T47D (cell line): ENCODE results near the gene CA6.
A peak's percentile ranks its signal among the peaks of the same experiment; 100 is the strongest.

Experiments
- DNase-seq, 2 experiments: peaks; one replicate each; pipeline versions ENCODE4 v3.0.0 to v3.0.0-alpha.2; 2011 to 2012; ENCODE audit warnings: low read depth in 1 of 2, low spot score in 1 of 2
- JUND ChIP-seq: IDR thresholded peaks from 2 replicates; pipeline ENCODE4 v1.6.1; 2012; ENCODE audit warnings: low read depth
- in situ Hi-C: cut with HindIII; loops from 2 replicates; pipeline ENCODE4 v1.10.0; 2016; ENCODE audit warnings: low sequenced_read_pairs, low pct_unique_long_range_greater_than_20kb

Gene CA6

GRCh38 chr1:8938232-8938999 lies 7.3 kb upstream of the CA6 start:
- no peak for DNase-seq
- in situ Hi-C loops, result no loop called here
- no peak for TF ChIP-seq JUND

GRCh38 chr1:8939000-8939265 lies 6.7 kb upstream of the CA6 start:
- in situ Hi-C loops, result no loop called here
- TF ChIP-seq JUND, result no peak
- no peak for DNase-seq

DNA sequence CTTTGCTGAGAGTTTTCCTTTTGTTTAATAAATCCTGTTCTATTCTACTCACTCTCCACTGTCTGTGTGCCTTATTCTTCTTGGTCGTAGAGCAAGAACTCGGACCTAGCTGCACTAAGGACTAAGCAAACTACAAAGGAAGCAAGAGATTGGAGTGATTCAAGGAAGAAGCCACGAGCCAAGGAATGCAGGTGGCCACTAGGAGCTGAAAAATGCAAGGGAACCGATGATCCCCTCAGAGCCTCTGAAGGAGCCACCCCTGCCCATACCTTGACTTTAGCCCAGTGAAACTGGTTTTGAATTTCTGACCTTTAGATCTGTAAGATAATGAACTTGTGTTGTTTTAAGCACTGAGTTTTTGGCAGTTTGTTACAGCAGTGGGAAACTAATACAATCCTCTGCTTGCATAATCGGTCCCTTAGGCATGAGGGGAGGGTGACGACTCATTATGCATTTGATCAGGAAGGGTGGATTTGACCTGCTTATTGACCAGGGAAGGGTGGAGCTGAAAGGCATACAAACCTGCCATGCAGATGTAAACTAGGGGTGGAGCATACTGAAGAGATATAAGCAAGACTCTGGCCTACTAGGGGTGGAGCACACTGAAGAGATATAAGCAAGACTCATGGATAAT lies 6.2 kb upstream of the CA6 start:
- DNase-seq, result no peak
- no peak for TF ChIP-seq JUND
- in situ Hi-C loops, result no loop called here

DNA sequence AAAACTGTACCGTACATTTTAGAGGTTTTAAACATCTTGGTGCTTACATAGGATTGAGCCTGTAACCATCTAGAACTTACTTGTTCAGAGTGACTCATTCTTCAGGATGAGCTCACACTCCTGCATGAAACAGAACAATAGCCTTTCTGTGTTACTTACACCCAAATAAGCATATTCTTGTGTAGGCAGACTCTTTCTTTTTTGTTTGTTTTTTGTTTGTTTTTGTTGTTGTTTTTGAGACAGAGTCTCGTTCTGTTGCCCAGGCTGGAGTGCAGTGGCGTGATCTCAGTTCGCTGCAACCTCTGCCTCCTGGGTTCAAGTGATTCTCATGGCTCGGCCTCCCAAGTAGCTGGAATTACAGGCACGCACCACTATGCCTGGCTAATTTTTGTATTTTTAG lies 3.8 kb upstream of the CA6 start:
- TF ChIP-seq JUND, result no peak
- no peak for DNase-seq
- in situ Hi-C loops, result no loop called here

- no peak for TF ChIP-seq JUND
- in situ Hi-C loops, result no loop called here
- DNase-seq, result no peak
These were observed 1.9 kb upstream of the CA6 start for GRCh38 chr1:8943498-8944405.

DNA sequence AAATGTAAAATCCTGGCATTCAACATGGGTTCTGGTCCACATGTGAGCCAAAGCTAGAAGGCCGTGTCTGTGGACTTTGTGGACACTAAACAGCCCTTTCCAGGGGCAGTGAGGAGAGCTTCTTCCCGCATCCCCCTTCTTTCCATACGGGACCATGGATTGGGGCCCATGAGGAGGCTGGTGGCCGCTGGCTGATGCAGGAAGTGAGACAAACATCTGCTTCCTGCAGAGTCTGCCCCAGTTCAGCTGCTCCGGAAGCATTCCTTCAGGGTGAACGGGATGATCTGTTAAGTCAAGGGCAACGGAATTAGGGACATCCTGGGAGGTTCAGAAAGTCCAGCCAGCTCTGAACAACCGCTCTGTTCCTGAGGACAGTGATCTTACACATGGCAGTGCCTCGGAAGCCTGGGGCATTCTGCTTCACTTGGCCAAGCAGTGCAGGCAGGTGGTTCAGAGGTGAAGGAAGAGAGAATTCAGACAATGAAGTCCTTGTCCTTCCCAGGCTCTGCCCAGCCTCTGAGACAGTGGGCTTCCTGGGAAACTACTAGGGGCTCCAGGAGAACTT lies 1.5 kb downstream of the CA6 start:
- TF ChIP-seq JUND, result no peak
- in situ Hi-C loops, result no loop called here
- DNase-seq, result no peak

DNA sequence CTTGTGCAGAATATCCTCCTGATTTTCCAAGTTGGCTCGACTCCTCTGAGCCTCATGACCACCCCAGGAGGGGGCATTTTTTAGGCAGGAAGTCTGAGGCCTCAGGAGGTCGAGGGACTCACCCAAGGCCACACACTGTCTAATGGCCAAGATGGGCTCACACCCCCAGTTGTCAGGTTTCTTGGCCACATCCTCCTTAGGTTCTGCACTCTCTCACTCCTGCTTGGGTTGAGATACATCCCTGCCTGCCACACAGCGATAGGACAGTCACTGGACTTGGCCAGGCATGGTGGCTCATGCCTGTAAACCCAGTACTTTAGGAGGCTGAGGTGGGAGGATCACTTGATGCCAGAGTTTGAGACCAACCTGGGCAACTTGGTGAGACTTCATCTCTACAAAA lies 4.6 kb downstream of the CA6 start:
- DNase-seq, result no peak
- in situ Hi-C loops, result no loop called here
- no peak for TF ChIP-seq JUND

DNA sequence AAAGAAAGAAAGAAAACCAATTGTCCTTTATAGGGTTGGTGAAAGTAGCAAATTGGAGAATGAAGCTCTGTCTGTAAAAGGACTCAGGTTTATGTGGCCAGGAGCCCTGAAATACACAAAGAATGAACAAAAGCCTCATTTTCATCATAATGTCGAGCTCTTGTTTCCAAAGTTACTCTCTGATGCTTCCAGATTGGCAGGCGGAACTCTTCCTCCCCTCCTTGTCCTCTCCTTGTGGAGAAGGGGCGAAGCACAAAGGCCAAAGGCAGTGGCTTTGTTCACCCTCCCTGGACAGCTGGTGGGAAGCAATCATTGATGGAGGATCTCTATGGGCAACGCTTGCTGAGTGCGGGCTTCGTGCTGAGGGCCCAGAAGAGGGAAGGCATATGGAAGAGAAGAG lies 5.6 kb downstream of the CA6 start:
- in situ Hi-C loops, result no loop called here
- no peak for DNase-seq
- no peak for TF ChIP-seq JUND

- DNase-seq, result no peak
- in situ Hi-C loops, result no loop called here
- no peak for TF ChIP-seq JUND
These were observed 9.7 kb downstream of the CA6 start for GRCh38 chr1:8955406-8955805.

- in situ Hi-C loops, result no loop called here
- no peak for TF ChIP-seq JUND
- DNase-seq, result no peak
These were observed 11.0 kb downstream of the CA6 start for GRCh38 chr1:8956461-8957349.

DNA sequence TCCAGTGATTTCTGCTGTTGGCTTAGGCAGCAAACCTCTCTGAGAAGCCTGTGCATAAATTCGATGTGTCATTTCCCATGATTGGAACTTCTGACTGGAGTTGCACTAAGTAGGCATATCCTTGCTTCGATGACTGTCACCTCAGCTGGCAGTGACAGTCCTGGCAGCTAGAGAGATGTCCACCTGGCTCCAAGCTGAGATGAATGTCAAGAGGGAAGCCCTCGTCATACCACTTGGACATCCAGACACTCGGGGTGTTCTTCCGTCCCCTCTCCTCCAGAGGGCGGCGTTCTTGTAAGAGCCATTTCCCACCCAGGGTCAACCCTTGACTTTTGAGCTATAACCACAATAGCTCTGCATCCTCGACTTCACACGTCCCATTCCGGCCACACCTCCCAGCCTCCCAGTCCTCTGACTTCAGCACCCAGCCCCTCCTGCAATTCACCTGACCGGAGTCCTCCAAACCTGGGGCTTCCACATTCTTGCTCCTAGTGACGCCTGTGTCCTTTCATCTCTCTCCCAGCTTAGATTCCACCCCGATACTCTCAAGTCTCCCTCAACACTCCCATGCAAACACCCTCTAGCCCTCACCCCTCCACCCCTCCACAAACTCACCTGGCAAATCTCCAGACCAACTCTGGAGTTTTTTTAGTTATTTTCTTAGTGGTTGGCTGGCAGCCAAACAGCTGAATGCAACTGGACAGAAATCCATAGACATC lies 17.3 kb downstream of the CA6 start:
- peak; percentile 14 to 65 for DNase-seq
- no peak for TF ChIP-seq JUND
- in situ Hi-C loops, result no loop called here

DNA sequence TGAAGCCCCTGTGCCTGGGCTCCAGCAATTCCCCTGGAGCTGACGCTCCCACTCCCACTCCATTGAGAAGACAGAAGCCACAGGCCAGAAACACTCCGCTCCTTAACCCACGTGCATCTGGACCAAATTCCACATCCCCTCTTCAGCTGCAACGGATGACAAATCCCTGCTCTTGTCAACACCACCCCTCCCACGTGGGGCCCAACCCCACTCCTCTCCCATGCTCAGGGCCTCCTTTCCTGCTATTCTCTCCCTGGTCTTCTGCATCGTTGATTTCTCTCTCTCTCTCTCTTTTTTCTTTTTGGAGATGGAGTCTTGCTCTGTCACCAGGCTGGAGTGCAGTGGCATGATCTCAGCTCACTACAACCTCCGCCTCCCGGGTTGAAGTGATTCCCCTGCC lies 18.3 kb downstream of the CA6 start:
- no peak for TF ChIP-seq JUND
- no peak for DNase-seq
- in situ Hi-C loops, result no loop called here
